GM21723 (cell line): ENCODE data around the gene PRDM13.
"Not testable (repeated sequence)": the region's sequence is repeated elsewhere in the genome, so short reads cannot be mapped to it uniquely, and the experiment has no call there.

Source experiments
- ATAC-seq: cut with Tn5 transposase; IDR thresholded peaks from one replicate; pipeline ENCODE4 v1.9.1; 2021; ENCODE audit warnings: mild to moderate bottlenecking, moderate library complexity; ENCODE audit not compliant: unreplicated experiment

PRDM13 gene

GRCh38 chr6:99606656-99607415 lies at the start of gene PRDM13:
Gene PRDM13, plus strand, starts transcription at chr6:99606833. Its CDS starts 202 bp downstream, at chr6:99607035.
- no peak for ATAC-seq

- no peak for ATAC-seq
These were observed 47.6 kb upstream of the PRDM13 start for GRCh38 chr6:99559057-99559456.

- no peak for ATAC-seq
These were observed 46.0 kb upstream of the PRDM13 start for GRCh38 chr6:99560668-99561067.

GRCh38 chr6:99563056-99563723 lies 43.4 kb upstream of the PRDM13 start:
- no peak for ATAC-seq

GRCh38 chr6:99568103-99568933 lies 38.3 kb upstream of the PRDM13 start, which contains the start of gene CCNC:
Gene CCNC, minus strand, starts transcription at chr6:99568660. Its CDS starts 133 bp downstream, at chr6:99568527.
- peak; percentile 98 for ATAC-seq

GRCh38 chr6:99573980-99574617 lies 32.5 kb upstream of the PRDM13 start:
- no peak for ATAC-seq

- ATAC-seq: no peak
These were observed 30.9 kb upstream of the PRDM13 start for GRCh38 chr6:99575544-99576227.

GRCh38 chr6:99579781-99580180 lies 26.9 kb upstream of the PRDM13 start:
- ATAC-seq: no peak

- no peak for ATAC-seq
These were observed 18.8 kb upstream of the PRDM13 start for GRCh38 chr6:99587792-99588191.

GRCh38 chr6:99588618-99589289 lies 17.9 kb upstream of the PRDM13 start:
- peak; percentile 96 for ATAC-seq

GRCh38 chr6:99589290-99589672 lies 17.4 kb upstream of the PRDM13 start:
- peak; percentile 20 for ATAC-seq

GRCh38 chr6:99589907-99590493 lies 16.6 kb upstream of the PRDM13 start:
- ATAC-seq: no peak

GRCh38 chr6:99590728-99591672 lies 15.6 kb upstream of the PRDM13 start:
- no peak for ATAC-seq

GRCh38 chr6:99591673-99592364 lies 14.8 kb upstream of the PRDM13 start:
- no peak for ATAC-seq

- no peak for ATAC-seq
These were observed 13.7 kb upstream of the PRDM13 start for GRCh38 chr6:99592900-99593299.

- not testable (repeated sequence) for ATAC-seq
These were observed 11.9 kb upstream of the PRDM13 start for GRCh38 chr6:99594696-99595095.

GRCh38 chr6:99602520-99603420 lies 3.9 kb upstream of the PRDM13 start:
- no peak for ATAC-seq
